Fibroblast of villous mesenchyme (primary cell): ENCODE data around the gene IFNA8. TPM values are rescaled to one million over a fixed set of nuclear protein-coding genes. Genes with fewer than 3 reads are reported as not detected.
A peak's percentile ranks its signal among the peaks of the same experiment; 100 is the strongest.

Source experiments
- DNase-seq: peaks from one replicate; pipeline ENCODE4 v3.0.0-alpha.2; 2010; ENCODE audit warnings: low read depth
- H3K4me3 ChIP-seq: 2 replicates; pipeline ENCODE4 v1.5.1; 2011; ENCODE audit warnings: low read depth, mild to moderate bottlenecking, low read length
- CTCF ChIP-seq: IDR thresholded peaks from 2 replicates; pipeline ENCODE4 v1.5.1; 2012; ENCODE audit warnings: low read depth, mild to moderate bottlenecking, low read length; ENCODE audit not compliant: insufficient read depth
- total RNA-seq: library from RNA; depleted of rRNA; stranded (reverse); fragments of >200 nt; gene quantifications from 2 replicates; pipeline ENCODE4 v1.2.3, GENCODE V29; 2012

The IFNA8 gene
- total RNA-seq, 1 donor = not detected

GRCh38 chr9:21404146-21404545 is 4.8 kb upstream of the IFNA8 start:
- no peak for DNase-seq
- no peak for TF ChIP-seq CTCF
- no peak overlapping the region for H3K4me3 ChIP-seq

GRCh38 chr9:21412107-21412506 is 3.2 kb downstream of the IFNA8 start:
- no peak overlapping the region for H3K4me3 ChIP-seq
- DNase-seq = no peak
- no peak for TF ChIP-seq CTCF

- H3K4me3 ChIP-seq = no peak overlapping the region
- TF ChIP-seq CTCF = no peak
- no peak for DNase-seq
Measured at GRCh38 chr9:21413151-21413550, 4.2 kb downstream of the IFNA8 start.

- H3K4me3 ChIP-seq = no peak overlapping the region
- DNase-seq = no peak
- peak; percentile 49 for TF ChIP-seq CTCF
Measured at GRCh38 chr9:21413624-21414023, 4.7 kb downstream of the IFNA8 start.

- no peak for TF ChIP-seq CTCF
- no peak for DNase-seq
- no peak overlapping the region for H3K4me3 ChIP-seq
Measured at GRCh38 chr9:21414220-21414940, 5.5 kb downstream of the IFNA8 start.

GRCh38 chr9:21415493-21416267 is 6.8 kb downstream of the IFNA8 start:
- DNase-seq = peak; percentile 52
- TF ChIP-seq CTCF = no peak
- no peak overlapping the region for H3K4me3 ChIP-seq
